DOHH2 (cell line): Measurements from ENCODE around the gene NSD2.

Experiments used
- CTCF ChIP-seq: fragments of 200-600 bp; sonication (generic); IDR thresholded peaks from one replicate; pipeline ENCODE4 v1.5.1; 2014; ENCODE audit warnings: antibody characterized with exemption, mild to moderate bottlenecking, low read depth, low read length; ENCODE audit not compliant: poor library complexity, severe bottlenecking
- EZH2phosphoT487 ChIP-seq: fragments of 200-600 bp; sonication (generic); IDR thresholded peaks from 2 replicates; pipeline ENCODE4 v1.6.1; 2017; ENCODE audit warnings: borderline replicate concordance, mild to moderate bottlenecking, antibody characterized with exemption, low read length, moderate library complexity, mixed read lengths

- no peak for TF ChIP-seq CTCF
- TF ChIP-seq EZH2phosphoT487, result no peak
Observed at GRCh38 chr4:2011583-2011982, 140.4 kb downstream of the NSD2 start.
